ENCODE data around the gene MAD1L1.

Gene MAD1L1

DNA sequence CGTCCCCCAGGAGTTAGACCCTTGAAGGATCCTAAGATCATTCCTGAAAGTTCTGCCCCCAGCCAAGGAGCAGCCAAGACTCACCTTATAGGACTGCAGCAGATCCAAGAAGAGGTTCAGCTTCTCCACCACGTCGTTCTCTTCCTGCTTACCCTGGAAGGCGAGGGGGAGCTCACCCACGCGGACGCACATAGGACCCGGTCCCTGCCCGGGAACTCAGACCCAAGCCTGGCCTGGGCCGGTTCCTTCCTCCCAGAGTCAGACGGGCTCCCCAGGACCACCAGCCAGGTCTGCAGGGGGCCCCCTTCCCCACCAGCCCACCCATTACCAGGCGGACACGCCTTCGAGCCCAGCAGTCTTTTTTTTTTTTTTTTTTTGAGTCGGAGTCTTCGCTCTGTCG is 24.9 kb upstream of the MAD1L1 start:
- no peak for DNase-seq

DNA sequence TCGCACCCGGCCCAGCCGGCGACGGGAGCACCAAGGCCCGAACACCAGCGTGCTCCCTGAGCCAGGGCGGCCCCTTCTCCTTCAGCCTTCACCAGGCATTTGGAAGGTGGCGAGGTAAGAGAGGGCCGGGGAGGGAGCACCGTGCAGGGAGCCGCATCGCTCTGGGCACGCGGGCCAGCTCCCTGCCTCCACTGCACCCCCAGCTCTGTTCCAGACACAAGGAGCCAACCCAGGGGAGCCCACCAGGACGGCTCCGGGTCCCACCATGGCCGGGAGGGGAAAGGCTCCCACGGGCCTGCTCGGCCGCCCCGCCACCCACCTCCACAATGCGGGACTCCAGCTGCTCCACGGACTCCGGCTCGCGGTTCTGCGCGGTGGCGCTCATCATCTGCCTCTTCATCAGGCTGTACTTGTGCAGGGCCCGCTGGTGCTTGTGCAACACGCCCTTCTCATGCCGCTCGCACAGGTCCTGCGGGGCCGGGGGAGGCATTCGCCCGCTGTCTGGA is 24.4 kb upstream of the MAD1L1 start:
- DNase-seq: no peak

DNA sequence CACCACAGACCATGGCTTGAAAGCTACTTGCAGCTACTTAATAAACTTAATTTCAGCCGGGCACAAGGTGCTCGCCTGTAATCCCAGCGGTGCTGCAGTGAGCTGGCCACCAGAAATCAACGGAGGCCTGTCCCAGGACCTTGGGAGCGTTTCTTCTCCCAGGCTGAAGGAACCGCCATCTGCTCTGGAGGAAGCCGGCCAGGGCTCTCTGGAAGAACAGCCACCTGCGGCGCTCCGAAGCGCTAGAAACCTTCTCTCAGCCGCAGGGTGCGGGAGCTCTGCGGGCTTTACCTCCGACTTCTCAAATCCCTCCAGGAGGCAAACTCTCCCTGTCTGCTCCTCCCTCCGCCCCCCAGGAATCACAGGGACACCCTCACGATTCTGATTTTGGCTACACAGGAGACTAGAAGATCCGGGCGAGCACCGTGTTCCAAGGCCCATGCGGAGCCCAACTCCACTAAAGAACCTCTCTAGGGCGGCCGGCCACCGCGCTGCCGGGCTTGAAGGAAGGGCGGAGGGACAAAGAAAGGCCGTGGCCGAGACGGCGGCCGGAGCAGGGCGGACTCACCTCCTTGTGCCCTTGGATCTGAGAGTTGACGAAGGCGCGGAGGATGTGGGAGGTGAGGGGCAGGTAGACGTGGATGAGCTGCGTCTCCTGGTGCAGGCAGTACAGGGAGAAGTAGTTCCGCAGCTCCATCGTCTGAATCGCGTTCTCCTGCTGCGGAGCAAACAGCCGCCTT is 23.7 kb upstream of the MAD1L1 start:
- no peak for DNase-seq

DNA sequence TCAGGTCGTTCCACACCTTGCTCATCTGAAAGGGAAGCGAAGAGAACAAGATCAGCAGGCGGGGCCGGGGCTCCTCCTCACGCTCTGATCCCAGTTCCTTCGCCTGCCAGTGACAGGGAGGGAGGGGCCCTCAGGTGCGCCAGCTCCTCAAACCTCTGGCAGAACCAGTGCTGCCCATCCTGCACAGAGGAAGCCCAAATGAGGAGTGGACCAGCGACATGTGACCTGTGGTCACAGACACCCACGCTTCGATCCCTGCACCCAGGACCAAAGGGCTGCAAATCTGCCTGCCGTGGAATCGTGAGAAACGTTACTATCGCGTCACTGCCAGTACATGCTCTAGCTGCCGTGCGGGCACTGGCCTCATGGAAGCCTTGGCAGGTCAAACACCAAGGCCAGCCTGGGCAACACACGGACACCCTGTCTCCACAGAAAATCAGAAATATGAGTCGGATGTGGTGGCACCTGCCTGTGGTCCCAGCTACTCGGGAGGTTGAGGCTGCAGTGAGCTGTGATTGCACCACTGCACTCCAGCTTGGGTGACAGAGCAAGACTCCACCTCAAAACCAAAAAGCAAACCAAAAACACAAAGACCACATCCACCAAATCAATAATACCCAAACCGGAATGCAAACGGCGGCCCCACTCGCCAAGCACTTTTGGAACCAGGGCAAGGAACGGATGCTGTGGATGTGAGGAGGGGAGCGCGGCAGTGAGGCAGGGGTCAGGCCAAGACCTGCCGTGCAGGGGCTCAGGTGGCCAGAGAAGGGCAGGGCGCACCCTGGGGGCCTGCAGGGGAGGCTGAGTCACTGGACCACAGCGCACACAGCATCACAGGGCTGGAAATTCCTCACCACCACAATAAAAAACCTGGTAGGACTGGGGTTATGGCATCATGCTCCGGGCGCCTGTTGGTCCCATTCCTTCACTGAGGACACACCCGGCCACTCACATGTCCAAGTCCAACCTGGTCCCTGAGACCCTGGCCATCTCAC is 22.7 kb upstream of the MAD1L1 start:
- DNase-seq: no peak

DNA sequence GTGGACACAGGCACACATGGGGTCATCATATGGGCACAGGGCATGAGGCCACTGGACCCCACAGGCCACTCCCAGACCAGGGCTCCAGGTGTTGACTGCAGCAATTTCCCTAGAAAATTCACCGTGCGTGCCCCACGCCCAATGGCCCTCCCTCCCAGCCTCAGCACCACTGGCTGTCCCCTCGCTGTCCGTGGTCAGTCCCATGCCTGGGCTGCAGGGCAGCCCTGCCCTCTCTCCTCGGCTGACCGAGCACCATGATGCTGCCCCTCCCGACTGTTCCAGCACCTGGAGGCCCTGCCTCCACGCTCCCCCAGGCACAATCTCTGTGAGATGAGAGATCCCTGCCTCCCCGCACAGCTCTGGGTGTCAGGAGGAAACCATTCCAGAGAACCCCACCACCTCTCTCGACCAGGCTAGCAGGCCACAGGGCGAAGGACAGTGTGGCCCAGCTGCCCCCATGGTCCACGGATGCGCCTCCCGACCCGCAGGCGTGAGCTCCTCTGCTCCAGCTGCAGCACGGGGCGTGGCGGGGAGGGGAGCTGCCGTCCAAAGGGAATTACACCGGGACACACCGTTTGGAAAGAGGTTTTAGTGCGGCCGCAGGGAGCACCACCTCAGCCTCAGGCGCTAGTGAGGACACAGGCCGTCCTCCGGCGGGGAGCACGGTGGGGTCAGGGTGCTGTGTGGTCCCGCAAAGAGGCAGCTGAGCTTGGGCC is 21.8 kb upstream of the MAD1L1 start:
- no peak for DNase-seq

DNA sequence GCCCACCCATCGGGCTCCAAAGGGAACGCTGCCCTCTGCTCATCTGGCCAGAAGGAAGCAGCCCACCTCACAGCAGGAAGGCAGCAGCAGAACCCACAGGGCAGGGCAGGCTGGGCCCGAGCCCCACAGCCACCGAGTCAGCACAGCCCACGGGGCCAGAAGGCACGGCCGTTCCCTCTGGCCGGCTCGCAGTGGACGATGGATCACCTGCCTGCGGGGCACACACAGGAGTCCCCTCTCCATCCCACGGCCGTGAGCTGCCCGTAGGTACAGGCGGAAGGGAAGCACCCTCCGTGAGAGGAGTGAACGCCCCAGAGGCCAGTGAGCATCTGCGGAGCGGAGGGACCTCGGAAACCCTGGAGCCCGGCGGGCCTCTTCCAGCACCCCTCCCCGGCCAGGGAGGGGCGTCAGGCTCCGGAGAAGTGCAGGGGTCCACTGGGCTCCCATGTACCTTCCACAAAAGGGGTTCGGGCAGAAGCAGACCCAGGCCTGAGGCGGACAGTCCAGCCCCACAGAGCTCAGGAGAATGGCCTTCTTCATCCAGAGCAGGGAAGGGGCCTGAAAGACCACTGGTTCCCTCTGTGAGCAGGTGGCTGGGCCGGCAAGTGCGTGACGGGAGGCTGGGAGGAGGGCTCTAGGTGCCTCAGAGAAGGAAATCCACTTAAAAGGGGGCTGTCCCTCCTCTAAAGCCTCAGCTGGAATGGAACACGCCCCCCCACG is 20.9 kb upstream of the MAD1L1 start:
- no peak for DNase-seq

DNA sequence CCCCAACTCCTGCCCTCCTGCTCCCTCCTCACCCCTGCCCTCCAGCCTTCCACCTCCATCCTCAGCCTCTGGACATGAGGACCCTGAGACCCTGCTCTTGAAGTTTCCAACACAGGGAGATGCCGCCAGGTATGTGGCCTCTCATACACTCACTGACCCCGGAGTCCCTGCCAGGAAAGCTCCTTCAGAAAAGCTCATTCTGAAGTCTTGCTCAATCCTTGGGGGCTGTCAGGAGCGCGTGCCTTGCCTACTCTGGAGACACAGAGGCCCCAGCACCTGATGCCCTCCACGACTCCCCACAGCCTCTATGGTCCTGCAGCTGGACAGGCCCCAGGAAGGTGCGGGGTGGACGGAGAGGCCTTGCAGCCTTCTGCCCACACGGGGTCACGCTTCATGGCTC is 20.3 kb upstream of the MAD1L1 start:
- DNase-seq: no peak

DNA sequence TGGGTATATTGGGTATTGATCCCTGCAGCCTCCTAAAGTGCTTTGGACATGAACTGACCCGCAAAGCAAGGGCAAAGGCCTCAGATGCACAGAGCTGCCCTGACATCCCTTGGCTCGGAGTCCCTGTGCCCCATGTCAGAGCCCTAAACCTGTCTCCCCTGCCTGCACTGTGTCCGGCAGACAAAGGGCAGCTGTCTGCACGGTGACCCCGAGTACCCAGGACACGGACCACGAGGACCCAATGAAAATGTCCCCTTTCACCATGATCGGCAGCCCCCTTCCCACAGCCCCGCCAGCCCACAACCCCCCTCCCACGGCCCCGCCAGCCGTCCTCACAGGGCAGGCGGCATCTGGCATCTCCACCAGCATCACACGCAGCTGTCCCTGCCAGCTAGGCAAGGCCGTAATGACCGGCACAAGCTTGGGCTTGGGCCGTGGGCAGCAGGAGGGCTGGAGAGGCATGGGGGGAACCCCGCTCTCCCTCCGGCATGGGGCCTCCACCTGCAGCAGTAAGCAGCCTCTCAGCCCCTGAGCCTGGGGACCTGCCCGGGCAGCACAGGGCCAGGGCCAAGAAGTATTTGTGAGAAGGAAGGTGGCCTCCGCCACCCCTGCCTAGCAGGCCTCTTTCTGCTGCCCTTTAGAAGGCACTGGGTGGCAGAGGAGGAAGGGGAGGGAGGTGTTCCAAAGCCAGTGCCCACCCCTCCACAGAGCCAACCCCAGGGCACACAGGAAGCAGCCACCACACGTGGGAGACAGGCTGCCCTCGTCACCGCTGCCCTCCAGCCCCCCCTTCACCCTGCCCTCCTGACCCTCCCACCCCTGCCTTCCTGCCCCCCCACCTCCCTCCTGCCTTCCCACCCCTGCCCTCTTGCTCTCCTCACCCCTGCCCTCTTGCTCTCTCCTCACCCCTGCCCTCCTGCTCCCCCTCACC is 19.4 kb upstream of the MAD1L1 start:
- DNase-seq: no peak

DNA sequence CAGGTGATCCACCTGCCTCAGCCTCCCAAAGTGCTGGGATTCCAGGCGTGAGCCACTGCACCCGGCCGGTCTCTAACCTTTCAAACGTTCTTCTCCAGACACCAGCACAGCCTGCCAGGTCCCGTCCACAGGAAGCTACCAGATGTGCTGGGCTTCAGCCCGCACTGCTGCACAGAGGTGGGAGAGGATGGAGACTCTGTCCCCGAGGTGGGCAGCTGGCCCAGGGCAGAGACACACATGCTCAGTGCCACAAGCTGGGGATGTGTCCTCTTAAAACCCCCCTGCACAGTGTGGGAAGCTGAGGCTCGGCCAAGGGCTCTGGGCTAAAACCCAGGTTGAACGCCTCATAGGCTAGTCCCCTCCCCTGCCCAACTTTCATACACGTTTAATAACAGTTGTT is 18.6 kb upstream of the MAD1L1 start:
- DNase-seq: no peak

DNA sequence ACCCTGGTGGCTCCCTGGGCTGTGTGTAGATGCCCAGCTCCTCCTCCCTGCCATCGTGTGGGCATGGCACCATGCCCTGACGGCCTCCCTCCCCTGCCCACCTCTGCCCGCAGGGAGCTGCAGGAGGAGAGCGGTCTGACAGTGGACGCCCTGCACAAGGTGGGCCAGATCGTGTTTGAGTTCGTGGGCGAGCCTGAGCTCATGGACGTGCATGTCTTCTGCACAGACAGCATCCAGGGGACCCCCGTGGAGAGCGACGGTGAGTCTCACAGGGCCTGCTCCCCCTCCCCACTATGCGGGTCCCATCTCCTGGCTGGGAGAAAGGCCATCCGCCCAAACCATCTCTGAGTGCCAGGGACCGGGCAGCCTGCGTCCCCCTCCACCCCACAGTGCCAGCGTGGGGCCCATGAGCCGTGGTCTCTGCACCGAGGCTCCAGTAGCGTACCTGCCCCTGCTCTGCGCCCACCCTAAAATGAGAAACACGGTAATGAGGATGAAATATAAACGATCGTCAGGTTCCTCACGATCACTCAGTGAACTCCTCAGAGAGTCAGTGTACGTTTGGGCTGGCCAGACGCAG is 17.1 kb upstream of the MAD1L1 start:
- DNase-seq: no peak

DNA sequence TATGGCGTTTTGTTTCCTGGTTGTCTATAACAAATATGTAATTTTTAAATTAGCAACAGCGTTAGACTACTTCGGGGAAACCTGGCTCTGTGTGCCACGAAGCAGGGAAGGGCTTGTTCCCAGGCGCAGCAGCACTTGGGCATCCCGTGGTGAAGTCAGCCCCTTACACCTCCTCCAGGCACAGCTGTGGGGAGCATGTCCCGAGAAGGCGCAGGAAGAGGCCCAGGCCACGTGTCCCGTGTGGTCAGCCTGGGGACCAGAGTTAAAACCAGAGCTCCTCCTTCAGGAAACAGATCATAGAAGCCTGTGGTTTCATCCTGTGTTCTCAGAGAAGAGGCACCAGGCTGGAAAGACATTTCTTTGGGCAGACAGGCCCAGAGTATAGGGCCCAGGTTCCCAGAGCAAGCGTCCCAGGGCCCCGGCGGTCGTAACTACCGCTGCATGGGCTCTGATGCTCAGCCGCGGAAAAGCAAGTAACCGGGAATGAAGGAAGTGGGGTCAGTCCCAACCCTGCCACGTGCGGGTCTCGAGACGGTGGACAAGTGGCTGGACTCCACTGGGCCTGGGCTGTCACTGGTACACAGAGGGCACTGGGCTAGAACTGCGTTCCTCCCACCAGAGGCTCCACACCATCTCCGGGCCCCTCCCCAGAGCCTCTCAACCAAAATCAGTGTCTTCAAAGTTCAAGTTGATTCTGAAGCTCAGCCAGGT is 16.4 kb upstream of the MAD1L1 start:
- DNase-seq: no peak

DNA sequence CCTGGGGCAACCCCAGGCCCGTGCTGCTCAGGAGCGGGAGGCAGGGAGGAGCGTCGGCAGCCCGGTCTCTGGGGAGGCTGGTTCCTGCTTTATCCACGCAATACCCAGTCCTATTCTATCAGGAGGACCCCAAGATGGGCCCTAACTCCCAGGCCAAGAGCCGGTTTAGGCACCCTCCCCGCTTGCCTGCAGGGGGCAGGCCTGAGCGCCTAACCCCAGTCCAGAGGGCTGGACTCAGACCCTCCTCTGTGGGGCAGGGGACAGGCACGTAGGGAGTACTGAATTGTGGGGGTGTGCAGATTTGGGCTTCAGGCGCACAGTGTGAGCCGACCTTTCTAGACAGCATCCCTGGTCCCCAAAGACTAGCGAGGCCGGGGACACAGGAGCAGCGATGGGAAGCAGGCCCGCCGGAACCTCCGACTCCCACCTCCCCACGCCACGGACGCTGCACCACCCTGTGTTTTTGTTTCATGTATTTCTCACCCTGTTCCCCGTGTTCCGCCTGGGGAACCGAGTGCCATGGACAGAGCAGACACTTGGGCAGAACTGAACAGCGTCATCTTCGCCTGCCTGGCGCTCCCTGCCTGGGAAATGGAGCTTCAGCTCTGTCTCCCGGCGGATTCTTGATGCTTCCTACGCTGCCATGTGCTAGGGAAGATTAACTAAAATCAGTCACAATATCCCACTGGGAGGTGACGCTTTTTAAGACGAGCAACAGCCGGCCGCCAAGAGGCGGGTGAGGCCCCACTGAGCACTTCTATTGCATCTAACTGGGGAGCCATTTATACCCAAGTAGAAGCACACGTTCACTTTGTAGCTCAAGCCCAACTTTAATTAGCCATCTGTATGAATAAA is 14.6 kb upstream of the MAD1L1 start:
- DNase-seq: no peak

DNA sequence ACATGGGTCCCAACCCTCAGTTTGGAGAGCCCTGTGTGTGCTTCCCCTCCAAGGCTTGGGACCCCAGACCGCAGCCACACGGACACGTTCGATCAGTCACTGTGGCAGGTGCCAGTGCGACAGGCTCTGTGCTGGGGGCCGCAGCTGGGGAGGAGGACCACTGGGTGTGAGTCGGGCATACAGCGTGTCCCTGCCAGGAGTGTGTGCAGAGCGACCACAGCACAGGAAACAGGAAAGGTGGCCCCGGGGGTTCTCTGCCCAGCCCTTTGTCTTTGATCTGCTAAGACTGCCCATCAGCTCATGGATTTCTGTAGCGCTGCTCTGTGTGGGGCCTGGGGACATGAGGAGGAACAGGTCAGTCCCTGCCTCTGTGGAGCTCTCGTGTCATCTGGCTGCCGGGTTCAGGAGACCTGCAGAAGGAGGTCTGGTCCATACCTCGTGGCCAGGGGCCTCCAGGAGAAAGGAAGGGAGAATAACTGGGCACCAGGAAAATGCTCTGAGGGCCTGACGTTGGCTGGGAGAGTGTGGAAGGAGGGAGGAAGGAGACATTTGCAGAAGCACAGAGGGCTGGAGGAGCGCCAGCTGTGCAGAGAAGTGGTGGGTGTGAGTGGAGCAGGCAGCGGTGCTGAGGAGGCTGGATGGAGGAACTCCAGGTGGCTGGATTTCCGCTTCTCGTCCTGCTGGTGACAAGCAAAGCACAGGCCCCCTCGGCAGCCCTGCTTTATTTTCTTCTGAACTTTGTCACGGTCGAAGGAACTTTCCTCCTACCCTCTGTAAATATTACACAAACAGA is 13.3 kb upstream of the MAD1L1 start:
- no peak for DNase-seq

DNA sequence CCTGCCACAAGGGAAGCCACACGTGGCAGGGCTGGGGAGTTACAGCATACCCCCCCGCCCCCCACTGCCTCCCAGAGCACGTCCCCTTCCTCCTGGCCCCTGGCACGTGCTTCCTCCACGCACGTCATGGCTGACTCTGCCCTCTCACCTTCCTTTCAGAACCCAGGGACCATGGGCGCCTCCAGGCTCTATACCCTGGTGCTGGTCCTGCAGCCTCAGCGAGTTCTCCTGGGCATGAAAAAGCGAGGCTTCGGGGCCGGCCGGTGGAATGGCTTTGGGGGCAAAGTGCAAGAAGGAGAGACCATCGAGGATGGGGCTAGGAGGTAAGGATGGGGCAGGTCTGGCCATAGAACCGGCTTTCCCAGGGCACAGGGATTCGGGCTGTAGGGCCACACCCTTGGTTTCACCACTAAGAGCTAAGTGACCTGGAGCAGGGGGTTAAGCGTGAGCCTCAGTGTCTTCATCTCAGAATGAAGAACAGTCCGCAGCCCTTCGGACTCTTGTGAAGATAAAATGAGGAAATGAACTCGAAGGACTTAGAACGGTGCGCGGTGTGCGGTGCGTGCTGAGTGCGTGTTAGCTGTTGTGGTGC is 11.8 kb upstream of the MAD1L1 start:
- no peak for DNase-seq

DNA sequence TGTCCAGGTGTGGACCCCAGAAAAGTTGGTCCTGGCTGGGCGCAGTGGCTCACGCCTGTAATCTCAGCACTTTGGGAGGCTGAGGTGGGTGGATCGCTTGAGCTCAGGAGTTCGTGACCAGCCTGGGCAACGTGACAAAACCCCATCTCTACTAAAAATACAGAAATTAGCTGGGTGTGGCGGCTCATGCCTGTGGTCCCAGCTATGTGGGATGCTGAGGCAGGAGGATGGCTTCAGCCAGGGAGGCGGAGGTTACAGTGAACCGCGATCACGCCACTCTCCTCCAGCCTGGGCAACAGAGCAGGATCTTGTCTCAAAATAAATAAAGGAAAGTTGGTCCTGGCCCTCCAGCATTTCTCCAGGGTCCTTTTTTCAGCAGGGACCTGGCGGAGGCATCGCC is 10.7 kb upstream of the MAD1L1 start:
- DNase-seq: no peak

DNA sequence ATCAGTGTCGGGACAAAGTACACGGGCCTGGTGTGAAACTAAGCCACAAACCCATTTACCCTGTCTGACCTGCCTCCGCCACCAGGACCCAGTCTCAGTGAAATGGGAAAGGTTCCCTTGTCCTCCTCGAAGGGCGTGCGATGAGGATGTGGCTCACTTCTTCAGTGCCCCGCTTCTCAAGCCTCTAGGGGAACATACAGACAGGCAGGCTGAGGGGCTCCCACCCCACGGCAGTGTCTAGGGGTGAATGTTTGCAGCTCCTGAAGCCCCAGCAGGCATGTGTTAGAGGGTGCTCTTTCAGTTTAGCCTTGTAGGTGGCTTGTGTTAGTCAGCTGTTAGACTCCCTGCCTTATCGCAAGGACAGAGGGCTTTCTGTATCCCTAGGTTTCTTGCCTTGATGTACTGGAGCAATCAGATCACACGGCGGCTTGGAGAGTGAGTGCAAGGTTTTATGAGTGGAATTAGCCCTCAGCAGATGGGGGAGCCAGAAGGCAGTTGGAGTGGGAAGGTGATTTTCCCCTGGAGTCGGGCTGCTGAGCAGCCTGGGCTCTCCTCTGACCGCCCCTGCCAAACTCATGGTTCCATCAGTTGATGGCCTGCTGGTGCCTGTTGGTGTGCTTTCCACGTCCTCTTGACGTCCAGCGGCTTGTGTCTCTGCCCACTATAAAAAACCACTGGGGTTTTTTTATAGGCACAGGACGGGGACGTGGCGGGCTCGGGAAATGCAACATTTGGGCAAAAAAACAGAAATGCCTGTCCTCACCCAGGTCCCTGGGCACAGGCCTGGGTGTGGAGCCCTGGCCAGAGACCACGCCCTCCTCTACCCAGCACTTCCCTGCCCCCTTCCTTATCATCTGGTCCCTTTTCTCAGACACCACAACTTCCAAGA is 10.0 kb upstream of the MAD1L1 start:
- DNase-seq: no peak

Data from stimulated activated naive CD4-positive, alpha-beta T cell treated with Interleukin-2 at 50 U/mL for 16 hours (primary cell).